DMS153 treated with DMSO at 0.1 percent for 48 hours (cell line): ENCODE data around the gene KRI1.

Source experiments
- DNase-seq: peaks from one replicate; lab custom pipeline; 2025; ENCODE audit not compliant: unreplicated experiment; lab: John Stamatoyannopoulos, UW

The KRI1 gene

GRCh38 chr19:10565567-10566407, at the start of gene KRI1:
TSS of gene KRI1 (minus strand) at chr19:10566010. CDS start at chr19:10565999, 11 bp downstream.
- DNase-seq, result peak; percentile 98

- DNase-seq, result no peak
These were observed 46.8 kb upstream of the KRI1 start for GRCh38 chr19:10612499-10613119.

GRCh38 chr19:10611907-10612306, 46.1 kb upstream of the KRI1 start:
- DNase-seq, result no peak

- DNase-seq, result no peak
These were observed 38.7 kb upstream of the KRI1 start for GRCh38 chr19:10604460-10604980.

- DNase-seq, result no peak
These were observed 38.2 kb upstream of the KRI1 start for GRCh38 chr19:10603873-10604459.

GRCh38 chr19:10603084-10603872, 37.5 kb upstream of the KRI1 start:
- no peak for DNase-seq

GRCh38 chr19:10602330-10603083, 36.7 kb upstream of the KRI1 start:
- DNase-seq, result peak; percentile 22

GRCh38 chr19:10601999-10602329, 36.2 kb upstream of the KRI1 start:
- no peak for DNase-seq

GRCh38 chr19:10600149-10600548, 34.3 kb upstream of the KRI1 start:
- DNase-seq, result no peak

- no peak for DNase-seq
These were observed 28.2 kb upstream of the KRI1 start for GRCh38 chr19:10593820-10594637.

- DNase-seq, result no peak
These were observed 27.3 kb upstream of the KRI1 start for GRCh38 chr19:10593148-10593547.

GRCh38 chr19:10587839-10588150, 22.0 kb upstream of the KRI1 start:
- no peak for DNase-seq

GRCh38 chr19:10587022-10587838, 21.4 kb upstream of the KRI1 start, which contains the start of gene AP1M2:
TSS of gene AP1M2 (minus strand) at chr19:10587312. CDS start at chr19:10587231, 81 bp downstream.
- peak; percentile 29 for DNase-seq

- no peak for DNase-seq
These were observed 20.6 kb upstream of the KRI1 start for GRCh38 chr19:10586396-10586795.

- no peak for DNase-seq
These were observed 17.4 kb upstream of the KRI1 start for GRCh38 chr19:10583036-10583776.

- no peak for DNase-seq
These were observed 16.3 kb upstream of the KRI1 start for GRCh38 chr19:10582091-10582490.

- peak; percentile 77 for DNase-seq
These were observed 15.3 kb upstream of the KRI1 start for GRCh38 chr19:10580979-10581631.

- no peak for DNase-seq
These were observed 12.1 kb upstream of the KRI1 start for GRCh38 chr19:10577951-10578350.
